Measurements from ENCODE around the gene ROR1.

Gene ROR1

GRCh38 chr1:63730211-63730610 is 43.6 kb upstream of the ROR1 start:
- Histone ChIP-seq H3K9me3 (ENCODE audit: severe bottlenecking) (no peaks in the 10 kb centered on the region), H3K4me1 (ENCODE audit: insufficient read depth, poor library complexity, severe bottlenecking) (peaks cover 12% of the 10 kb centered on the region), H3K27ac (ENCODE audit: poor library complexity, severe bottlenecking) (no peak overlapping the region), H3K27me3 (ENCODE audit: insufficient read depth, poor library complexity, severe bottlenecking) (no peaks in the 10 kb centered on the region), H3K4me3 (ENCODE audit: severe bottlenecking) (no peak overlapping the region), H3K36me3 (ENCODE audit: low read depth) (no peaks in the 10 kb centered on the region)
- ATAC-seq (ENCODE audit: low read depth) = no peak
- no peak for DNase-seq (ENCODE audit: low spot score)
- TF ChIP-seq CTCF (IDR thresholded peaks at IDR 0.05; ENCODE audit: poor library complexity, severe bottlenecking) = no peak

GRCh38 chr1:63731117-63732043 is 42.4 kb upstream of the ROR1 start:
- Histone ChIP-seq H3K36me3 (ENCODE audit: low read depth) (no peaks in the 10 kb centered on the region), H3K27me3 (ENCODE audit: insufficient read depth, poor library complexity, severe bottlenecking) (no peaks in the 10 kb centered on the region), H3K4me1 (ENCODE audit: insufficient read depth, poor library complexity, severe bottlenecking) (peaks cover 12% of the 10 kb centered on the region), H3K27ac (ENCODE audit: poor library complexity, severe bottlenecking) (peak overlapping the region; percentile 39), H3K4me3 (ENCODE audit: severe bottlenecking) (no peak overlapping the region), H3K9me3 (ENCODE audit: severe bottlenecking) (no peaks in the 10 kb centered on the region)
- peak; percentile 77 for DNase-seq (ENCODE audit: low spot score)
- no peak for TF ChIP-seq CTCF (IDR thresholded peaks at IDR 0.05; ENCODE audit: poor library complexity, severe bottlenecking)
- ATAC-seq (ENCODE audit: low read depth) = peak; percentile 97

- ATAC-seq (ENCODE audit: low read depth) = no peak
- DNase-seq (ENCODE audit: low spot score) = no peak
- Histone ChIP-seq H3K9me3 (ENCODE audit: severe bottlenecking) (no peaks in the 10 kb centered on the region), H3K27me3 (ENCODE audit: insufficient read depth, poor library complexity, severe bottlenecking) (no peaks in the 10 kb centered on the region), H3K27ac (ENCODE audit: poor library complexity, severe bottlenecking) (no peak overlapping the region), H3K4me3 (ENCODE audit: severe bottlenecking) (no peak overlapping the region), H3K4me1 (ENCODE audit: insufficient read depth, poor library complexity, severe bottlenecking) (peaks cover 12% of the 10 kb centered on the region), H3K36me3 (ENCODE audit: low read depth) (no peaks in the 10 kb centered on the region)
- no peak for TF ChIP-seq CTCF (IDR thresholded peaks at IDR 0.05; ENCODE audit: poor library complexity, severe bottlenecking)
Measured at GRCh38 chr1:63732666-63733065, 41.2 kb upstream of the ROR1 start.

- Histone ChIP-seq H3K36me3 (ENCODE audit: low read depth) (no peaks in the 10 kb centered on the region), H3K27ac (ENCODE audit: poor library complexity, severe bottlenecking) (no peak overlapping the region), H3K4me1 (ENCODE audit: insufficient read depth, poor library complexity, severe bottlenecking) (no peaks in the 10 kb centered on the region), H3K9me3 (ENCODE audit: severe bottlenecking) (no peaks in the 10 kb centered on the region), H3K4me3 (ENCODE audit: severe bottlenecking) (no peak overlapping the region), H3K27me3 (ENCODE audit: insufficient read depth, poor library complexity, severe bottlenecking) (no peaks in the 10 kb centered on the region)
- TF ChIP-seq CTCF (IDR thresholded peaks at IDR 0.05; ENCODE audit: poor library complexity, severe bottlenecking) = no peak
- no peak for DNase-seq (ENCODE audit: low spot score)
- no peak for ATAC-seq (ENCODE audit: low read depth)
Measured at GRCh38 chr1:63738772-63739171, 35.0 kb upstream of the ROR1 start.

GRCh38 chr1:63739452-63739851 is 34.4 kb upstream of the ROR1 start:
- no peak overlapping the region for H3K4me3 ChIP-seq (ENCODE audit: severe bottlenecking)
- no peak for ATAC-seq (ENCODE audit: low read depth)
- no peaks in the 10 kb centered on the region for H3K4me1 ChIP-seq (ENCODE audit: insufficient read depth, poor library complexity, severe bottlenecking)
- DNase-seq (ENCODE audit: low spot score) = no peak
- no peak for TF ChIP-seq CTCF (IDR thresholded peaks at IDR 0.05; ENCODE audit: poor library complexity, severe bottlenecking)
- no peak overlapping the region for H3K27ac ChIP-seq (ENCODE audit: poor library complexity, severe bottlenecking)
- no peaks in the 10 kb centered on the region for H3K36me3 ChIP-seq (ENCODE audit: low read depth)
- H3K27me3 ChIP-seq (ENCODE audit: insufficient read depth, poor library complexity, severe bottlenecking) = no peaks in the 10 kb centered on the region
- no peaks in the 10 kb centered on the region for H3K9me3 ChIP-seq (ENCODE audit: severe bottlenecking)

All from RWPE2 (cell line).